ENCODE data around the gene IL1RL2.

GRCh38 chr2:102284611-102285010 is 97.8 kb downstream of the IL1RL2 start:
- TF ChIP-seq POLR2A (IDR thresholded peaks at IDR 0.05; ENCODE audit: low read depth, low read length) (no peak), POLR2AphosphoS5 (IDR thresholded peaks at IDR 0.05; ENCODE audit: low read depth, low read length) (no peak), TAF1 (IDR thresholded peaks at IDR 0.05; ENCODE audit: borderline replicate concordance, low read depth, low read length) (no peak)
